HG02885 (cell line): ENCODE measurements around the gene SNX1.
A peak's percentile ranks its signal among the peaks of the same experiment; 100 is the strongest.
"Not testable (repeated sequence)": the region's sequence is repeated elsewhere in the genome, so short reads cannot be mapped to it uniquely, and the experiment has no call there.

Experiments
- ATAC-seq: cut with Tn5 transposase; IDR thresholded peaks from one replicate; pipeline ENCODE4 v1.9.1; 2021; ENCODE audit warnings: mild to moderate bottlenecking; ENCODE audit not compliant: unreplicated experiment, poor library complexity

The SNX1 gene

GRCh38 chr15:64095795-64096667 is at the start of gene SNX1:
SNX1 (plus strand) TSS chr15:64095982; CDS start chr15:64096014, 32 bp downstream.
- ATAC-seq, result peak; percentile 46

- ATAC-seq, result peak; percentile 73
These were observed 49.2 kb upstream of the SNX1 start, which contains the start of gene DAPK2 for GRCh38 chr15:64046421-64047153. DAPK2 (minus strand) TSS chr15:64046485; CDS start chr15:64040261, 6,224 bp downstream.

- ATAC-seq, result no peak
These were observed 46.9 kb upstream of the SNX1 start for GRCh38 chr15:64048781-64049460.

- ATAC-seq, result no peak
These were observed 45.3 kb upstream of the SNX1 start for GRCh38 chr15:64050281-64051092.

GRCh38 chr15:64051093-64051402 is 44.7 kb upstream of the SNX1 start:
- no peak for ATAC-seq

GRCh38 chr15:64051407-64052259 is 44.1 kb upstream of the SNX1 start:
- ATAC-seq, result no peak

GRCh38 chr15:64052925-64053491 is 42.8 kb upstream of the SNX1 start:
- ATAC-seq, result no peak

- not testable (repeated sequence) for ATAC-seq
These were observed 42.1 kb upstream of the SNX1 start for GRCh38 chr15:64053674-64054073.

- ATAC-seq, result no peak
These were observed 37.5 kb upstream of the SNX1 start for GRCh38 chr15:64058279-64058678.

- ATAC-seq, result not testable (repeated sequence)
These were observed 36.7 kb upstream of the SNX1 start for GRCh38 chr15:64059104-64059503.

GRCh38 chr15:64060716-64061115 is 35.1 kb upstream of the SNX1 start:
- no peak for ATAC-seq

GRCh38 chr15:64066451-64066850 is 29.3 kb upstream of the SNX1 start:
- no peak for ATAC-seq

GRCh38 chr15:64067564-64068030 is 28.2 kb upstream of the SNX1 start:
- ATAC-seq, result no peak

- ATAC-seq, result no peak
These were observed 27.6 kb upstream of the SNX1 start for GRCh38 chr15:64068133-64068532.

- no peak for ATAC-seq
These were observed 25.7 kb upstream of the SNX1 start for GRCh38 chr15:64070106-64070505.

GRCh38 chr15:64070965-64071851 is 24.6 kb upstream of the SNX1 start:
- no peak for ATAC-seq

- no peak for ATAC-seq
These were observed 23.6 kb upstream of the SNX1 start for GRCh38 chr15:64071931-64072765.
